LNCaP clone FGC (cell line): Measurements from ENCODE around the gene ACACB.
"Not testable (repeated sequence)": the region's sequence is repeated elsewhere in the genome, so short reads cannot be mapped to it uniquely, and the experiment has no call there.

ENCODE experiments used
- DNase-seq: peaks from one replicate; pipeline ENCODE4 v3.0.0-alpha.2; 2011; ENCODE audit warnings: low read depth
- H3K4me3 ChIP-seq: 2 replicates; pipeline ENCODE4 v1.5.1; 2011; ENCODE audit warnings: mild to moderate bottlenecking, low read depth, low read length, control low read depth
- TF ChIP-seq, protein P1 (sequence below): IDR thresholded peaks from 2 replicates; pipeline ENCODE4 v1.5.1; 2012; ENCODE audit warnings: mild to moderate bottlenecking; ENCODE audit not compliant: control insufficient read depth, insufficient read depth; ENCODE audit errors: extremely low read depth

Gene ACACB

DNA sequence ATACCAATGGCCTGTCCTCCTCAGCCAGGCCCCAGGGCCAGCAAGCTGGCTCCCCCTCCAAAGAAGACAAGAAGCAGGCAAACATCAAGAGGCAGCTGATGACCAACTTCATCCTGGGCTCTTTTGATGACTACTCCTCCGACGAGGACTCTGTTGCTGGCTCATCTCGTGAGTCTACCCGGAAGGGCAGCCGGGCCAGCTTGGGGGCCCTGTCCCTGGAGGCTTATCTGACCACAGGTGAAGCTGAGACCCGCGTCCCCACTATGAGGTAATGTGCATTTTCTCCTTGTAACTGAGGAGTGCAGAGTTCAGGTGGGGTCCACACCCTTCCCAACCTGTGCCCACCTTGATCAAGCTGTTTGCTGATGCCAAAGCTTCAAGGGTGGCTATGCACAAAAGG lies 23.4 kb downstream of the ACACB start:
- TF ChIP-seq, protein P1, sequence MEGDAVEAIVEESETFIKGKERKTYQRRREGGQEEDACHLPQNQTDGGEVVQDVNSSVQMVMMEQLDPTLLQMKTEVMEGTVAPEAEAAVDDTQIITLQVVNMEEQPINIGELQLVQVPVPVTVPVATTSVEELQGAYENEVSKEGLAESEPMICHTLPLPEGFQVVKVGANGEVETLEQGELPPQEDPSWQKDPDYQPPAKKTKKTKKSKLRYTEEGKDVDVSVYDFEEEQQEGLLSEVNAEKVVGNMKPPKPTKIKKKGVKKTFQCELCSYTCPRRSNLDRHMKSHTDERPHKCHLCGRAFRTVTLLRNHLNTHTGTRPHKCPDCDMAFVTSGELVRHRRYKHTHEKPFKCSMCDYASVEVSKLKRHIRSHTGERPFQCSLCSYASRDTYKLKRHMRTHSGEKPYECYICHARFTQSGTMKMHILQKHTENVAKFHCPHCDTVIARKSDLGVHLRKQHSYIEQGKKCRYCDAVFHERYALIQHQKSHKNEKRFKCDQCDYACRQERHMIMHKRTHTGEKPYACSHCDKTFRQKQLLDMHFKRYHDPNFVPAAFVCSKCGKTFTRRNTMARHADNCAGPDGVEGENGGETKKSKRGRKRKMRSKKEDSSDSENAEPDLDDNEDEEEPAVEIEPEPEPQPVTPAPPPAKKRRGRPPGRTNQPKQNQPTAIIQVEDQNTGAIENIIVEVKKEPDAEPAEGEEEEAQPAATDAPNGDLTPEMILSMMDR, result no peak
- DNase-seq, result no peak
- no peak overlapping the region for H3K4me3 ChIP-seq

DNA sequence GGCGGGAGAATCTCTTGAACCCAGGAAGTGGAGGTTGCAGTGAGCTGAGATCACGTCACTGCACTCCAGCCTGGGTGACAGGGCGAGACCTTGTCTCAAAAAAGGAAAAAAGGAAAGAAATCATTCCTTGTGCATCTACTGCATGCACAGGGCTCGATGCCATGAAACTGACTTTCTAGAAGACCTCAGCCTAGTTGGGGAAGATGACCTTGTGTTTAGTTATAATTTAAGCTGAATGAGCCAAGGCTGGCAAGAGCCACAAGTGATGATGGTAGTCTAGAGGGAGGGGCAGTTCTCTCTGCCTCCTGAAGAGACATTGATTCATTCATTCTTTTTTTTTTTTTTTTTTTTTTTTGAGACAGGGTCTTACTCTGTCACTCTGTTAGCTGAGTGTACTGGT lies 24.2 kb downstream of the ACACB start:
- TF ChIP-seq, protein P1, result no peak
- H3K4me3 ChIP-seq, result no peak overlapping the region
- DNase-seq, result no peak

DNA sequence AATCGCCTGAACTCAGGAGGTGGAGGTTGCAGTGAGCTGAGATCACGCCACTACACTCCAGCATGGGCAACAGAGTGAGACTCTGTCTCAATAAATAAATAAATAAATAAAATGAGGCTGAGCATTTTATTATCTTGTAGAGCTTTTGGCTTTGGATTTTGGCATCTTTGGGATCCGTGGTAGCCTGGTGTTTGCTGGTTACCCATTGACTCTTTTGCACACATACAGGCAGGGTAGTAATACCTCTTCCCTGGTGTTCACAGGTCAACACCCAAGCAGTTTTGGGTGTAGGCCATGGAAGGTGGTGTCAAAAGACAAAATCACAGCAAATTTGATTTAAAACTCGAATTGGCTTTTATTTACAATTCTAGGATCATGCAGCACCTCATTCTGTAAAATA lies 27.8 kb downstream of the ACACB start:
- TF ChIP-seq, protein P1, result no peak
- no peak for DNase-seq
- H3K4me3 ChIP-seq, result no peak overlapping the region

DNA sequence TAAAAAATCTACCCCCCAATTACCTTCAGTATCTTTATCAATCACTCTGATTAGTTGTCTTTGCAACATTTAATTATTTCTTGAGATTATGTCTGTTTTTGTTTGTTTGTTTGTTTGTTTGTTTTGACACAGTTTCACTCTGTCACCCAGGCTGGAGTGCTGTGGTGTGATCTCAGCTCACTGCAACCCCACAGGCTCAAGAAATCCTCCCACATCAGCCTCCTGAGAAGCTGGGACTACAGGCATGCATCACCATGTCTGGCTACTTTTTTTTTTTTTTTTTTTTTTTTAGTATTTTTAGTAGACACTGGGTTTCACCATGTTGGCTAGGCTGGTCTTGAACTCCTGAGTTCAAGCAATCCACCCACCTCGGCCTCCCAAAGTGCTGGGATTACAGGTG lies 30.7 kb downstream of the ACACB start:
- DNase-seq, H3K4me3 ChIP-seq: not testable (repeated sequence)

DNA sequence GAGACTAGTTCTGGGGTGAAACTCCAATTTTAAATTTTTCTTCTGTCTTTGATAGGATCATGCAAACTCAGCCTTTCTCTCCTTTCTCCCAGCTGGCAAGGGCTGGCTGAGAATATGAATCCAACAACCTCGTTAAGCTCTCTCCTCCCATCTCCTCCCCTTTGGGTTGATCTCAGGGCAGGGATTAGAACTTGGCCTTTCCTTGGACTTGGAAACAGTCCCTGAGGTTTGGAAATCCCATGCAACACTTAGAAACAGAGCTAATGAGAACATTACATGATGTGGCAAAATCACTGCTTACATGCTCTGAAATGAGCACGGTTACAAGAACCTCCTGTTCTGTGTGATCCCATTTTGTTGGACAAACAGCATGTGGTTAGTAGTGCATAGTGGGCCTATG lies 31.6 kb downstream of the ACACB start:
- TF ChIP-seq, protein P1, result no peak
- H3K4me3 ChIP-seq, result no peak overlapping the region
- DNase-seq, result no peak

DNA sequence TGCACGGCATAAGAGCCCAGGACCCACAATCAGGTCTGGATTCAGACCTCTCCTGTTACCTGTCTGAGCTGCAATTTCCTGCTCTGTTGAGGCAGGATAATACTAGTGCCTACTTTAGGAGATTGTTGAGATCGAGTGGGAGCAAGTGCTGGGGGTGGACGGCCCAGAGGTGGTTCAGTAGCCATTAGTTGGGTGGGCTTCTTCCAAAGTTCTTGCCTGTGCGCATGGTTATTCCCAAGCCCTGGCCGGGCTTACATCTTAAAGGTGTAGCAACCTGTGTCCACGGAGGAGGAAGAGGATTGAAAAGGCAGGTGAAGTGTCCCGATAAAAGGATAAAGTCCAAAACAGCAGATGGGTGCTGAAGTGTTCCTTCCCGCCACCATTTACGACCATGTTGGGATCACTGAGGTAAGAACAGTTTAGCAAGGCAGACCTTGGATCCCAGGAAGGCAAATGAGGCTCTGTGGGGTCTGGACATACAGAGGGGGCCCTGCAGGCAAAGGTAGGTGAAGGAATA lies 33.8 kb downstream of the ACACB start:
- DNase-seq, result no peak
- no peak overlapping the region for H3K4me3 ChIP-seq
- TF ChIP-seq, protein P1, result no peak

DNA sequence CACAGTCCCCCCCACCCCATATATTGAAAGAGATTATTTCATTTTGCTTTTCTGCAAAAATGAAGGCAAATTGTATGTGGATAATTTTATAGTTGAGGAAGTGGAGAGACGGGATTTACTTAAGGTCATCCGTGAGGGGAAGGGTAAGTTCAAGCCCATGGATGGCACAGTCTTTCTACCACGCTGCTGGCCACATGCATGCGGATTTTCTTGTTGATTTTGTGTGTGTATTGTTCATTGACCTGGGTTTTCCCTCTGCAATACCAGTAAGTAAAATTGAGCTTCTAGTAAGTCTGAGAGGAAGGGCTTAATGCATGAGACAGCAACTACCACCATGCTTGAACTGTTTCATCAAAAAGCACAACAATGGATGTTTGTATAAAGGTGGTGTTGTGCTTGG lies 35.1 kb downstream of the ACACB start:
- DNase-seq, result no peak
- no peak overlapping the region for H3K4me3 ChIP-seq
- TF ChIP-seq, protein P1, result no peak

DNA sequence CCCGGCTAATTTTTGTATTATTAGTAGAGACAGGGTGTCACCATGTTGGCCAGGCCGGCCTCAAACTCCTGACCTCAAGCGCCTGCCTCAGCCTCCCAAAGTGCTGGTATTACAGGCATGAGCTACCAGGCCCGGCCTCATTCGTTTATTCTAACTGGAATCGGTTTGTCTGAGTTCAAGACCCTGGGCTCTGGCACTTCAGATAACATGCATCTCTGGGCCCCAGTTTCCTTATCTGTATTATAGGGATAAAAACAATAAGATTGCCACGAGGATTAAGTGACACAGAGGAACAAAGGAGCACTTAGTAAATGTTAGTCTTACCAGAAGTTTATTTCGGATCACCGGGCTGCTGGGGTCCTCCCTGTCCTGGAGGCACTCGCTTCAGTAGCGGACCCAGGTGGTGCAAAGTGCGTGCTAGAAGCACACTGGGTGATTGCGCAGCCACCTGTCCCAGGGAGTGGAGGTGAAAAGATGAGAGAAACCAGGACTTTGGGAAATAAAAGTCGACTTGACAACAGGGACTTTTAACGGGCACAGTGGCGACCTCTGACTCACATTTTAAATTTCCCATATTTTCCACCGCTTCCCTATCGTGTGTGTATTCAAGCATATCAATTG lies 37.5 kb downstream of the ACACB start:
- peak overlapping the region; percentile 70 for H3K4me3 ChIP-seq
- no peak for DNase-seq
- TF ChIP-seq, protein P1, result no peak
